HG02938 (cell line): Measurements from ENCODE around the gene ANKRD9.

Experiments used
- ATAC-seq: cut with Tn5 transposase; IDR thresholded peaks from one replicate; pipeline ENCODE4 v1.9.1; 2021; ENCODE audit warnings: mild to moderate bottlenecking, moderate library complexity; ENCODE audit not compliant: unreplicated experiment

The ANKRD9 gene

GRCh38 chr14:102499401-102500157 is 10.0 kb downstream of the ANKRD9 start:
- ATAC-seq = no peak

DNA sequence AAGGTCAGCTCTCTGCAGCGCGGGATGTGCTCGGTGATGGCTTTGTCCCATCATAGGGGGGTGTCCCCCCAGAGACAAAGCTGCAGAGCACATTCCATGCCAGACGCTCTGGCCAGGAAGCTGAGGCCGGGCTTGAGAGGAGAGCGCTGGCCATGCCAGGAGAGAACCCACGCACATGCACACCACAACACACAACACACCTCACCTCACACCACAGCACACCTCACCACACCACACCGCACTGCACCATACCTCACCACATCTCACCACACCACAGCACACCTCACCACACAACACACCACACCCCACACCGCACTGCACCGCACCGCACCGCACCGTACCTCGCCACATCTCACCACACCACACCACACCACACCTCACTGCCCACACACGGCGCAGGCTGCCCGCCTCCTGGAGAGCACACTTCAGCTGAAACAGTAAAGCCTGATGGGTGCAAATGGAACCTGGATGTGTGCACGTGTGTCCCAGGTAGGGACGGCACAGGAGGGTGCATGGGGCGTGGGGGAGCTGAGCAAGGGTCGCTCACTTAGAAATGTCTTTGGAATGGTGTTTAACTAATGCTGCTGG is 10.8 kb downstream of the ANKRD9 start:
- no peak for ATAC-seq

GRCh38 chr14:102497998-102498677 is 11.4 kb downstream of the ANKRD9 start:
- ATAC-seq = no peak

DNA sequence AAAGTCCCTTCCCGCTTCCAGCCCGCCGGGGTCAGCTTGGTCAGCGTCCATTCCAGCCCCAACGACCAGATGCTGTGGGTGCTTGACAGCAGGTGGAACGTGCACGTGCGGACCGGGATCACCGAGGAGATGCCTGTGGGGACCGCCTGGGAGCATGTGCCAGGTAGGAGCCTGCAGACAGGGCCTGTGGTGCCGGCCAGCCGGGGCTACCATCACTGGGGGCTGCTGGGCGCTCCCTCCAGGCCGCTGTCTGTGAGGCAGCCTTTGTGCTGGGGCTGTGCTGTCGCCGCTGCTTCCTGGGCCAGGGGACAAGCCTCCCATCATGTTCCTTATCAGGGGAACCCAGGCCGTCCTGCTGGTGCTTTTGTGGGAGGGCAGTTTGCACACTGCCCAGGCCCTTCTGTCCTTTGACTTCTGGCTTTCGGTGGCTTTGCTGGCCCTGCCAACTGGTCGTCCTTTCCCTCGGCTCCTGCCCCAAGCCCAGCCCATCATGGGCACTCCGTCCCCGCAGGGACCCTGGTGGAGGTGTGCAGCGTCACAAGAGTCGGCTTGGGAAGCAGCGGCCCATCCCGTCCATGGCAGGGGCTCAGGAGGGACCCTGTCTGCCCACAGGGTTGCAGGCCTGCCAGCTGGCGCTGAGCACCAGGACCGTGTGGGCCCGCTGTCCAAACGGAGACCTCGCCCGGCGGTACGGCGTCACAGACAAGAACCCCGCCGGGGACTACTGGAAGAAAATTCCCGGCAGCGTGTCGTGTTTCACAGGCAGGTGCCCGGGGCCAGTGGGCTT is 12.4 kb downstream of the ANKRD9 start:
- ATAC-seq = no peak

GRCh38 chr14:102496331-102496691 is 13.3 kb downstream of the ANKRD9 start:
- no peak for ATAC-seq

- no peak for ATAC-seq
These were observed 13.9 kb downstream of the ANKRD9 start for GRCh38 chr14:102495491-102496330.

DNA sequence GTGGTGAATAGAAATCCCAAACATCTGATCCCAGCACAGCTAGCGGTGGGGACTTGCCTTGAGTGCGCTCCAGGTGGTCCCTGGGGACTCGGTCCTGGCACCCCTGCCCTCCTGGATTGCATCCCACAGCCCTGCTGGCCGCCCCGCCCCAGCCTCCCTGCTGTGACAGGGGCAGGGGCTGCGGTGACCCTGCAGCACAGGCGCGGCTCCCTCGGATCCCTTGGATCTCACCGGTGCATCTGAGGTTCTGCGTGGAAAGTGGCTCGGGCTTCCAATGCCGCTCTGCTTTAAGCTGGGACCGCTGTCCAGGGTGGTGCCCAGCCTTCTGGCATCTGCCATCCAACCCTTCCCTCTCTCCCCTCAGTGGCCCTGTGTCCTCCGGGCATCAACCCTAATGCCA is 16.0 kb downstream of the ANKRD9 start:
- ATAC-seq = no peak

DNA sequence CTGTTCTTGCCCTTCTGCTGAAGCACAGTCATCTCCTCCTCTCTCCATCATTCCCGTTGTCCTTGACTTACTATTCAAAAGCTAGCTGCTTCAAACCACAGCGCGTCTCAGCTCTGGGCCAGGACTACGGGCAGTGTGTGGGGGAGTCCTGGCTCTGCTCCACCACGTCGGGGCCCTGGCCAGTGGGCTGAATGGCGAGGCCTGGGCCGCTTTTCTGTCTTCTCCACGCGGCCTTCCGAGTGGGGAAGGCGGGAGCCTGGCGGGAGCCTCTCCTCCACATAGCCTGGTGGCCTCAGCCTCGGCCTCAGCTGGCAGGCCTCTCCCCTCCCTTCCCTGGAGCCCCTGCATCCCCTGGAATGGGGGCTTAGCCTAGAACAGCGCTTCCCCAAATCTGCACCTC is 16.5 kb downstream of the ANKRD9 start:
- ATAC-seq = no peak

GRCh38 chr14:102492531-102492910 is 17.1 kb downstream of the ANKRD9 start:
- ATAC-seq = no peak

DNA sequence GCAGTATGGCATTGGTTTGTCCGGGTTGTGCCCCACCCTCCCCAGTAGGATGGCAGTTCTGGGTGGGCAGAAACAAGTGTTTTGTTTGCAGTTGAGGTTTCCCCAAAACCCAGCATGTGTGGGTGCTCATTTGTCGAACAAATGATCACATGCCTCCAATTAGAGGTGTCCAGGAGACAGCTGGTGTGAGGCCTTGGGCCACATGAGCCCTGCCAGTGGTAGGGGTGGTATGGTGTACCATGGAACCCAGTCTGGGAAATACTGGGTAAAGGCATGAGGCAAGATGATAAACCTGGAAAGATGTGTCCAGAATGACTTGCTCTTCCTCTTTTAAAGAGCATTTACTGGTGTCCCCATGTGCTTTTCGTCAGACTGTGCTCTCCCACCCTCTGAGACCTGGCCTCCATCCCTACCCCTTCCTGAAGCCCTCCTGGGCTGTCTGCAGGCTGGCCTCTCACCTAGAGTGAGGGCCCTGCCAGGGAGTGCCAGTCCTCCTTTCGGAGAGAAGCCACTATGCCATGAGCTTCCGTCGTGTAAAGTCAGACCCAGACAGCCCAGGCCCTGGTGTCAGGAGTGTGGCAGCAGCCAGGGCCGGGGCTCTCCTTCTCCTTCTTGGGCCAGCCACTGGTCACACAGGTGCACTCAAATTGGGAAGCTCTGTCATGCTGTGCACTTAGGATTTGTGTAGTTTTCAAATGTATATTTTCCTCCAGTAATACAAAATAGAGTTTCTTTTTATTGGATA is 17.6 kb downstream of the ANKRD9 start:
- no peak for ATAC-seq

DNA sequence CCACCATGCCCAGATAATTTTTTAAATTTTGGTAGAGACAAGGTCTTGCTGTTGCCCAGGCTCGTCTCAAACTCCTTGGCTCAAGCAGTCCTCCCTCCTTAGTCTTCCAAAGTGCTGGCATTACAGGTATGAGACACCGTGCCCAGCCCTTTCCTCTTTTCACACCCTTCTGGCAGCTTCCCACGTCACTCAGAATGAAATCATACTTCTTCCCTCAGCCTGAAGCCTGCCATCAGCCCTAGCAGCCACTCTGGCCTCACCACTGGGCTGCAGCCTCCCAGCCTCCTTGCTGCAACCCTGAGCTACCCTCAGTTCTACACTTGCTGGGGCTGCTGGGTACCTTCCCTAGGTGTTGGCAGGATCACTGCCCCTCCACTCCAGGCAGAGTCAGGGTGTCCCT is 18.2 kb downstream of the ANKRD9 start:
- ATAC-seq = no peak

- no peak for ATAC-seq
These were observed 19.1 kb downstream of the ANKRD9 start for GRCh38 chr14:102490456-102490855.

DNA sequence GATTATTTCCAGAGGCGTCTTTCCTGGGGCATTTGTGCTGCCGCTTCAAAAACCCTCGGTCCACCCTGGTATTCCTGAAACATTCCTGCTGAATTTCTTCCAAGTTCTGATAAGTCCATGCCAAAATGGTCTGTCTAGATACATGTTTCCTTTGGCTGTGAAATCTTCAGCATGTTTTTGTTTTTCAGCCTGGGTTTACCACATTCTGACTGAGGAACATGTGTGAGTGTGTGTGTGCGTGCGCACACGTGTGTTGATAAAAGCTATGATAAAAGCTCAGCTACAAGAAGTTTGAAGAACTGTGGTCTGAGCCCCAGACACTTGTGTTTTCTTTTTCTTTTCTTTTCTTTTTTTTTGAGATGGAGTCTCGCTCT is 22.4 kb downstream of the ANKRD9 start:
- ATAC-seq = no peak

- no peak for ATAC-seq
These were observed 22.9 kb downstream of the ANKRD9 start for GRCh38 chr14:102486513-102487203.

DNA sequence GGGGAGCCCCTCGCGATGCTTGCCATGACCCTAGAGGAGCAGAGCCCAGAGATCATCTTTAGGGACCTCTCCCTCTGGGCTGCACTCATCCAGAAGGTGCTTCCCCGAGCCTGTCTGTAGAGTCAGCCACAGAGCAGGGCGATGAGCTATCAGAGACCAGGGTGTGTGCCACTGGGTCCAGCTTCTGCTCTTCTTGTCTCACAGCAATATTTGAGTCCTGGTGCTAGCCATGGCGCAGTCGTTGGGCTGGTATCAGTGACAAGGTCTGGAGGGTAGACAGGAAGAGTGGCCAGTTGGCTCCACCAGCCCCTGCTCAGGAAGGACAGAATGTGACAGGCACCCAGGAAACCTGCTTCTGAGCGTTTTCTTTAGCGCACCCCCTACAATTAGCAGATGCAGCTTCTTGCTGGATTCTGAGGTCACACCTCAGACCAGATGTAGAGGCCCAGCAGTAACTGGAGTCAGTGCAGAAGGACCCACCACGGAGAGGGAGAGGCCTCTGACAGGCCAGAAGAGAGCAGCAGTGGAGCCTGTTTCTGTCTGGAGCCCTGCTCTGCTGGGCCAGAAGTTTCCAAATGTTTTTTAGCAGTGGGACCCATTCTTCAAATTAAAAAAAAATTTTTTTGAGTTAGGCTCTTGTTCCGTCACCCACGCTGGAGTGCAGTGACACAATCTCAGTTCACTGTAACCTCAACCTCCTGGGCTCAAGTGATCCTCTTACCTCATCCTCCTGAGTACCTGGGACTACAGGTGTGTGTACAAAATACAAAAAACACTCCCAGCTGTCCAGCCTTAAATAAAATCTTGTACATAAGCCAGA is 23.7 kb downstream of the ANKRD9 start:
- no peak for ATAC-seq

DNA sequence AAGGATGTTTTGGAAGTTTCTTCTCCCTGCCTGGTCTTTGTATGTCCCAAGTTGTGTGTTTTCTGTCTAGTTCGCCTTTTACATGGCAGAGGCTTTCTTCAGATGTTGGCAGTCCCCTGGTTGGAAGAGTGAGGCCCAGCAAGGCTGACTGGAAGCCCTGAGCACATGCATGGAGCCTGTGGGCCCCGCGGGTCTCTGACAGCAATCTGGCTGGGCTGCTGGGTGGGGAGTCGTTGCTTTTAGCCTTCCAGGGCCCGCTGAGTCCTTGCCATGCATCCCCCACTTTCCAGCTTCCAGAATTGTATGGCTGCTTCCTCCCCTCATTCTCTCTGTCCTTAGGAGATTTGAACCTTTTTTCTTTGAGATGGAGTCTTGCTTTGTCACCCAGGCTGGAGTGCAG is 25.3 kb downstream of the ANKRD9 start:
- ATAC-seq = no peak

GRCh38 chr14:102481791-102482238 is 27.8 kb downstream of the ANKRD9 start:
- ATAC-seq = no peak

- no peak for ATAC-seq
These were observed 28.2 kb downstream of the ANKRD9 start for GRCh38 chr14:102481371-102481770.
